Astrocyte (in vitro differentiated cells and primary cell): ENCODE data around the gene NKAIN2.

Source experiments
- CTCF ChIP-seq: IDR thresholded peaks from 2 replicates; pipeline ENCODE4 v1.5.1; 2011; ENCODE audit warnings: low read depth, mild to moderate bottlenecking, inconsistent platforms, low read length, moderate library complexity; ENCODE audit not compliant: insufficient read depth
- EZH2 ChIP-seq: IDR thresholded peaks from 2 replicates; pipeline ENCODE4 v1.6.1; 2012; ENCODE audit warnings: mild to moderate bottlenecking, low read length, inconsistent platforms; ENCODE audit not compliant: insufficient read depth

- TF ChIP-seq CTCF (no peak), EZH2 (no peak)
These were observed 836.8 kb downstream of the NKAIN2 start for GRCh38 chr6:124640432-124640831.
